ENCODE data around the gene SUPT6H. TPM values are rescaled to one million over a fixed set of nuclear protein-coding genes. Genes with fewer than 3 reads are reported as not detected.

The SUPT6H gene
- total RNA-seq, 2 donors from 2014 or later: 26.5 to 37.2 TPM

DNA sequence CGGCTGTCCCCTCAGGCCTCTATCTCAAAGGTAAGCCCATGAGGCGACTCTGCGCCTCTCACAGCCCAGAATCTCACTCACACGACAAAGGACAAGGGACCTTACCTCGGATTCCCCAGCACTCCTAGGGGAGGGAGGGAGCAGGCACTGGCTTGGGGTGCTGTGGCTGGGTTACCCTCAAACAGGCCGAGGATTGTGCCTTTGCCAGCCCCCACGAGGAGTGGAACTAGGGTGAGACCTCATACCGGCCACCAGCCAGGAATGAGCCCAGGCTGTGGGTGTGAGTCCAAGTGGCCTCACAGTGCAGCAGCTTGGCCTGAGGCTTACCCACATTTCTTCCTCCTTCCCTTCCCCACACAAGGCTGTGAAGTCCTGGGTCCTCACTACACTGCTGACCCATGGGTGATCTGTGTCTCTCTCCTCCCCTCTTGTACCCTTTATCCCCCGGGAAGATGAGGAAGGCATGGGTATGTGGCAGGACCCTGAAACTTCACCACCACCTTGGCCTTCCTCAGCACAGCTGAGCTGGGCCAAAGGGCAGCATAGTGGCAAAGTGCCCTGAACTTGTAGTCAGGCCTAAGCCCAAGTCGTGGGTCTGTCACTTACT, 43.8 kb downstream of the SUPT6H start:
- intact Hi-C loops (cut with DNase I): no loop called here
- 66 to 71% methylated on average over 5 to 10 of the region's 10 CpGs for WGBS, 2 donors
- peaks cover 0 to 21% of the 10 kb centered on the region in 2 donors for H3K36me3 ChIP-seq (replicated peaks in 1 of 2; ENCODE audit: insufficient read depth in 1 of 2, low read depth in 2 of 2)
- H3K9me3 ChIP-seq: no peaks in the 10 kb centered on the region
- TF ChIP-seq, protein P1, sequence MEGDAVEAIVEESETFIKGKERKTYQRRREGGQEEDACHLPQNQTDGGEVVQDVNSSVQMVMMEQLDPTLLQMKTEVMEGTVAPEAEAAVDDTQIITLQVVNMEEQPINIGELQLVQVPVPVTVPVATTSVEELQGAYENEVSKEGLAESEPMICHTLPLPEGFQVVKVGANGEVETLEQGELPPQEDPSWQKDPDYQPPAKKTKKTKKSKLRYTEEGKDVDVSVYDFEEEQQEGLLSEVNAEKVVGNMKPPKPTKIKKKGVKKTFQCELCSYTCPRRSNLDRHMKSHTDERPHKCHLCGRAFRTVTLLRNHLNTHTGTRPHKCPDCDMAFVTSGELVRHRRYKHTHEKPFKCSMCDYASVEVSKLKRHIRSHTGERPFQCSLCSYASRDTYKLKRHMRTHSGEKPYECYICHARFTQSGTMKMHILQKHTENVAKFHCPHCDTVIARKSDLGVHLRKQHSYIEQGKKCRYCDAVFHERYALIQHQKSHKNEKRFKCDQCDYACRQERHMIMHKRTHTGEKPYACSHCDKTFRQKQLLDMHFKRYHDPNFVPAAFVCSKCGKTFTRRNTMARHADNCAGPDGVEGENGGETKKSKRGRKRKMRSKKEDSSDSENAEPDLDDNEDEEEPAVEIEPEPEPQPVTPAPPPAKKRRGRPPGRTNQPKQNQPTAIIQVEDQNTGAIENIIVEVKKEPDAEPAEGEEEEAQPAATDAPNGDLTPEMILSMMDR (IDR thresholded peaks at IDR 0.05): no peak
- TF ChIP-seq POLR2A (IDR thresholded peaks at IDR 0.05): no peak
- DNase-seq (no peak), ATAC-seq (no peak)
- H3K4me1 ChIP-seq: peaks cover 4% of the 10 kb centered on the region
- no peaks in the 10 kb centered on the region for H3K27me3 ChIP-seq
- no peak overlapping the region for H3K4me3 ChIP-seq
- no peak overlapping the region for H3K27ac ChIP-seq

DNA sequence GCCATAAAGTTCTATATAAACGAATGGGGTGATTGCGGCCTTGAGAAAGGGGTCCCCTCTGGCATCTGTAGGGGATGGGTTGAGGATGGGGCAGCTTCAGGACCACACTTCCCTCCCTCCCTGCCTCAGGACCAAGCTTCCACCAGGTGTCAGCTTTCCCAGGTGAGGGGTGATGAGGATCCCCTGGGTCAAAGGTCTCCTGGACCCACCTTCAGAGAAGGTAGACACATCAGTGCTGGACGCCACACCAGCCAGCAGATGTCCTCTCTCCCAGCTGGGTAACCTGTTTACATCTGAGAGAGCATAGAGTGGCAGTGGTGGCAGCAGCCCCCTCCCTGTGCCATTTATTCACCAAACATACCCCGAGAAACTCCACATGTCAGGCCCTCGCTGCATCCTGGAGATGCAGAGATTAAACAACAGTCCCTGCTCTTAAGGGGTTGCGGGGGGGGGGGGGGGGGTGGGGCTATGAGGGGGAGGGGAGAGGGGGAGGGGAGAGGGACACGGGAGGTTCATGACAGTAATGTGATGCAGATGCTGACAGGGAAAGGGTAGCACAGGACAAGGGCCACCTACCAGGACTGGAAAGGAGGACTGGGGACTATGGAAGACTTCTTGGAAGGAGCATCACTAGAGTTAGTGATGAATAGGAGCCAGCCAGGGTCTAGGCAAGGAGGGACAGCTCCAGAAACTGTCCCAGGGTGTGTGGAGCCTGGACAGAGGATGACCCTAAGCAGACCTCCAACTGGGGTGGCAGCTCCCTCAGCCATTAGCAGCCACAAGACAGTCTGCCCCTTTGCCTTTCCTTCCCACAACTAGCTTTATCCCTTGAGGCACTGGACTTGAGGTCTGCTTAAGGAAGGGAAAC, 44.7 kb downstream of the SUPT6H start:
- WGBS, 2 donors: 46 to 73% methylated on average over 2 to 6 of the region's 7 CpGs
- intact Hi-C loops (cut with DNase I): no loop called here

DNA sequence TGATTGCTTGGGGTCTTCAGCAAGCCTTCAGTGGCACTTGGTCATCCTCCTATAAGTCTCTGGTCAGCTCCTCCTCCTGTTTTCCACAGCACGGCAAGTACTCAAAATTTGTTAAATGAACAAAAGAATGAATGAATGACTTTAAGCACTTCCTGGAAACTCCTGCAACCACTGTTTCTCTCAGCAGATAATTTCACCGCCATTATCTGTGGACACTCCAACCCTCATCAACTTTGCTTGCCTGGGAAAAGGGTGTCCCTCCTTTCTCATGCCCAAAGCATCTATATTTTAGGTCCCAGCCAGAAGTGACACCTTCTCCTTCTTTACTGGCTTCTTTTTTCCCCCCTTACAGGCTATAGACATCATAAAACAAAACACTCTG, 45.3 kb downstream of the SUPT6H start:
- Histone ChIP-seq H3K27me3 (no peaks in the 10 kb centered on the region), H3K27ac (no peak overlapping the region), H3K4me1 (peaks cover 14% of the 10 kb centered on the region), H3K36me3 (replicated peaks in 1 of 2; ENCODE audit: insufficient read depth in 1 of 2, low read depth in 2 of 2) (peaks cover 0 to 6% of the 10 kb centered on the region in 2 donors), H3K4me3 (no peak overlapping the region), H3K9me3 (no peaks in the 10 kb centered on the region)
- ATAC-seq (no peak), DNase-seq (no peak)
- 62 to 74% methylated on average over 2 of the region's 2 CpGs for WGBS, 2 donors
- intact Hi-C loops (cut with DNase I): no loop called here
- TF ChIP-seq POLR2A (IDR thresholded peaks at IDR 0.05): no peak
- TF ChIP-seq, protein P1 (IDR thresholded peaks at IDR 0.05): no peak

More for the DNA sequence above, 44.7 kb downstream of the SUPT6H start:
- DNase-seq (no peak), ATAC-seq (no peak)
- H3K36me3 ChIP-seq (replicated peaks in 1 of 2; ENCODE audit: insufficient read depth in 1 of 2, low read depth in 2 of 2): peaks cover 0 to 12% of the 10 kb centered on the region in 2 donors
- no peaks in the 10 kb centered on the region for H3K27me3 ChIP-seq
- H3K4me1 ChIP-seq: peaks cover 8% of the 10 kb centered on the region
- H3K4me3 ChIP-seq: no peak overlapping the region
- TF ChIP-seq, protein P1 (IDR thresholded peaks at IDR 0.05): no peak
- no peak for TF ChIP-seq POLR2A (IDR thresholded peaks at IDR 0.05)
- no peak overlapping the region for H3K27ac ChIP-seq
- H3K9me3 ChIP-seq: no peaks in the 10 kb centered on the region

DNA sequence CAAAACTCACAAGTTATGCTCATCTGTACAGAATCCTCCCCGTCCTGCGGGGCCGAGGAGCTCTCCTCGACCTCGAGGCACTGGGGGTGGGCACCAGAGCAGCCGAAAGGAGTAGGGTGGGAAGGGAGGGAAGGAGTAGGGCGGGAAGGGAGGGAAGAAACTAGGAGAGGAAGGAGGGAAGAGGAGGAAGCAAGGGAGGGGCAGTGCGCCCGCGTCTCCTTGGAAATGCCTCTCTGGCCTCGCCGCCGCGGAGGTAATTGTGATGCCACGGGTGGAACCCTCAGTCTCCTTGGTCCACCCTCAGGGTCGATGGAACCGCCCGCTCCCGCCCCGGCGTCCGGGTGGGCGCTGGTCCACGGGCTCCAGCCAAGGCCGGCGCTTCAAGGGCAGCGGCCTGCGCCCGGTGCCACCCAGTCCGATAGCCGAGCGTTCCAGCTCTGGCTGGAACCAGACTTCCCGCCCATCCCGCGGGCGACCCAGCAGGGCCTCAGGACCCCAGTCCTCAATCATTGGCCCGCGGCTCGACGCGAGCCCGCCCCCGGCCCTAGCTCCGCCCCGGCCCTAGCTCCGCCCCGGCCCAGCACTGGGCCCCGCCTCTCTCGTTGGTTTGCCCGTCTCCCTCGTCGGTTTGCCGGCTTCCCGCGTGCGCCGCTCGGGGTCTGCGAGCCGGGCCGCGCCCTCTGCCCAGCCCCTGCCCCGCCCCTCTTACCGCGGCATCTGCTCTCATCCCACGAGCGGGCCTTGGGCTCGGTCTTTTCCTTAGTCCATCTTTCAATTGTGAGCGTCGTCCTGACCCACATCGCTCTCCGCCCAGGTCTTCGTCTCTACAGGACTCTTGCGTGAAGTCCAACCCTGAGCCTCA, 49.1 kb downstream of the SUPT6H start:
- H3K4me1 ChIP-seq: peaks cover 14% of the 10 kb centered on the region
- no peaks in the 10 kb centered on the region for H3K9me3 ChIP-seq
- TF ChIP-seq, protein P1 (IDR thresholded peaks at IDR 0.05): no peak
- peak; percentile 36 to 70 (median 69) for TF ChIP-seq POLR2A (IDR thresholded peaks at IDR 0.05)
- intact Hi-C loops (cut with DNase I): loop anchor here (5.0 kb wide), 1 partner anchor 49 kb away; the partner anchor contains the start of genes SDF2 and SUPT6H
- H3K36me3 ChIP-seq (replicated peaks in 1 of 2; ENCODE audit: insufficient read depth in 1 of 2, low read depth in 2 of 2): no peaks in the 10 kb centered on the region
- DNase-seq: peak; percentile 80 to 84 (median 82)
- ATAC-seq: peak; percentile 94
- no peaks in the 10 kb centered on the region for H3K27me3 ChIP-seq
- peak overlapping the region in 1 of 2 donors; percentile 16 for H3K4me3 ChIP-seq
- peak overlapping the region; percentile 39 to 79 (median 56) for H3K27ac ChIP-seq
- 6 to 10% methylated on average over 16 to 73 of the region's 74 CpGs for WGBS, 2 donors
